OCI-LY1 (cell line): ENCODE results near the gene STAP1.
"Not testable (repeated sequence)": the region's sequence is repeated elsewhere in the genome, so short reads cannot be mapped to it uniquely, and the experiment has no call there.

Experiments
- H2AFZ ChIP-seq: fragments of 200-600 bp; sonication (generic), shearing (Covaris generic); 2 replicates; pipeline ENCODE4 v1.6.0; 2014; ENCODE audit warnings: antibody characterized with exemption, mild to moderate bottlenecking, low read length
- H3F3A ChIP-seq: fragments of 200-600 bp; sonication (generic), shearing (Covaris generic); 2 replicates; pipeline ENCODE4 v1.6.0; 2014; ENCODE audit warnings: mild to moderate bottlenecking, antibody characterized with exemption, low read length, moderate library complexity; ENCODE audit not compliant: insufficient read depth
- H3K27ac ChIP-seq: fragments of 200-600 bp; sonication (generic); 2 replicates; pipeline ENCODE4 v1.5.1; 2014; ENCODE audit warnings: low read length, mixed run types, mild to moderate bottlenecking, low read depth; ENCODE audit not compliant: poor library complexity, severe bottlenecking
- H3K27me3 ChIP-seq: fragments of 200-600 bp; sonication (generic); 2 replicates; pipeline ENCODE4 v1.6.0; 2014; ENCODE audit warnings: antibody characterized with exemption, mild to moderate bottlenecking, low read length, moderate library complexity; ENCODE audit not compliant: insufficient read depth
- H3K36me3 ChIP-seq: fragments of 200-600 bp; sonication (generic); 2 replicates; pipeline ENCODE4 v1.6.1; 2014; ENCODE audit warnings: mild to moderate bottlenecking, antibody characterized with exemption, low read length, moderate library complexity, mixed read lengths; ENCODE audit not compliant: insufficient read depth
- H3K4me1 ChIP-seq: fragments of 200-600 bp; sonication (generic); 2 replicates; pipeline ENCODE4 v1.5.1; 2014; ENCODE audit warnings: mild to moderate bottlenecking, low read length, moderate library complexity; ENCODE audit not compliant: insufficient read depth, severe bottlenecking
- H3K4me2 ChIP-seq: fragments of 200-600 bp; sonication (generic), shearing (Covaris generic); 2 replicates; pipeline ENCODE4 v1.6.1; 2014; ENCODE audit warnings: low read length
- H3K4me3 ChIP-seq: fragments of 200-600 bp; sonication (generic); 2 replicates; pipeline ENCODE4 v1.5.1; 2014; ENCODE audit warnings: low read length, low read depth, mild to moderate bottlenecking, mixed read lengths; ENCODE audit not compliant: poor library complexity, severe bottlenecking
- H3K79me2 ChIP-seq: fragments of 200-600 bp; shearing (Covaris generic); 2 replicates; pipeline ENCODE4 v1.6.1; 2016; ENCODE audit warnings: mixed run types, low read length, mixed read lengths; ENCODE audit not compliant: insufficient read depth
- H3K9ac ChIP-seq: fragments of 200-600 bp; sonication (generic), shearing (Covaris generic); 2 replicates; pipeline ENCODE4 v1.6.1; 2014; ENCODE audit warnings: mild to moderate bottlenecking, low read length, mixed read lengths
- H3K9me2 ChIP-seq: fragments of 200-600 bp; sonication (generic), shearing (Covaris generic); 2 replicates; pipeline ENCODE4 v1.6.1; 2014; ENCODE audit warnings: low read depth, mild to moderate bottlenecking, low read length, mixed read lengths
- H3K9me3 ChIP-seq: fragments of 200-600 bp; shearing (Covaris generic); 2 replicates; pipeline ENCODE4 v1.6.1; 2014; ENCODE audit warnings: low read length, mixed read lengths
- H4K20me1 ChIP-seq: fragments of 200-600 bp; sonication (generic), shearing (Covaris generic); 2 replicates; pipeline ENCODE4 v1.6.0; 2016; ENCODE audit warnings: mild to moderate bottlenecking, low read length; ENCODE audit not compliant: insufficient read depth
- EZH2 ChIP-seq: fragments of 200-600 bp; sonication (generic), shearing (Covaris generic); IDR thresholded peaks from 2 replicates; pipeline ENCODE4 v1.8.0; 2017; ENCODE audit warnings: borderline replicate concordance, mixed run types, mild to moderate bottlenecking, antibody characterized with exemption, low read length, moderate library complexity, mixed read lengths
- TF ChIP-seq, protein P1 (sequence below): fragments of 200-600 bp; sonication (generic), shearing (Covaris generic); IDR thresholded peaks from 2 replicates; pipeline ENCODE4 v1.5.1; 2017; ENCODE audit warnings: mild to moderate bottlenecking, antibody characterized with exemption, low read length, moderate library complexity, mixed read lengths

Gene STAP1

DNA sequence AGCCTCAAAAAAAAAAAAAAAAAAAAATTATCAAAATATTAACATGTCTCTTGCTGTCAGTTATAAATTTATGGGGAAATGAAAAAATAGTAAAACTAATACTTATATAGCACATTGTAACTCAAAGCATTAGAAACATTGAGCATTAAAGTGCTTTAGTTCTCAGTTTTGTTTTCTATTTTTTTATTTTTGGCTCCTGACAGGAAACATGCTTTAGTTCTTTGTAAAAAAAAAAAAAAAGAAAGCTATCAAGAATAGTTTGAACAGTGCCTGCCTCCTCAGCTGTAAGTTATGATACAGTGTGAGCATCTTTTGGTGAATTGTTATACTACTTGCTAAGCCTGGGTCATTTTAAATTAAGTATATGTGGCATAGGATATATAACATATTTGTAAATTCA is 8.1 kb upstream of the STAP1 start:
- Histone ChIP-seq H3K27ac (peak overlapping the region; percentile 70), H3K4me1 (peaks cover 51% of the 10 kb centered on the region), H3K9ac (peak overlapping the region; percentile 2; the same call in 1 of the 2 replicates), H3F3A (no peaks in the 10 kb centered on the region), H3K4me2 (peak overlapping the region; percentile 31), H2AFZ (peak overlapping the region; percentile 93; the same call in 1 of the 2 replicates), H3K27me3 (no peaks in the 10 kb centered on the region), H3K9me3 (no peaks in the 10 kb centered on the region), H3K79me2 (no peaks in the 10 kb centered on the region), H4K20me1 (no peaks in the 10 kb centered on the region), H3K4me3 (peak overlapping the region; percentile 30), H3K36me3 (no peaks in the 10 kb centered on the region), H3K9me2 (no peaks in the 10 kb centered on the region)
- TF ChIP-seq, protein P1, sequence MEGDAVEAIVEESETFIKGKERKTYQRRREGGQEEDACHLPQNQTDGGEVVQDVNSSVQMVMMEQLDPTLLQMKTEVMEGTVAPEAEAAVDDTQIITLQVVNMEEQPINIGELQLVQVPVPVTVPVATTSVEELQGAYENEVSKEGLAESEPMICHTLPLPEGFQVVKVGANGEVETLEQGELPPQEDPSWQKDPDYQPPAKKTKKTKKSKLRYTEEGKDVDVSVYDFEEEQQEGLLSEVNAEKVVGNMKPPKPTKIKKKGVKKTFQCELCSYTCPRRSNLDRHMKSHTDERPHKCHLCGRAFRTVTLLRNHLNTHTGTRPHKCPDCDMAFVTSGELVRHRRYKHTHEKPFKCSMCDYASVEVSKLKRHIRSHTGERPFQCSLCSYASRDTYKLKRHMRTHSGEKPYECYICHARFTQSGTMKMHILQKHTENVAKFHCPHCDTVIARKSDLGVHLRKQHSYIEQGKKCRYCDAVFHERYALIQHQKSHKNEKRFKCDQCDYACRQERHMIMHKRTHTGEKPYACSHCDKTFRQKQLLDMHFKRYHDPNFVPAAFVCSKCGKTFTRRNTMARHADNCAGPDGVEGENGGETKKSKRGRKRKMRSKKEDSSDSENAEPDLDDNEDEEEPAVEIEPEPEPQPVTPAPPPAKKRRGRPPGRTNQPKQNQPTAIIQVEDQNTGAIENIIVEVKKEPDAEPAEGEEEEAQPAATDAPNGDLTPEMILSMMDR = no peak
- no peak for TF ChIP-seq EZH2

DNA sequence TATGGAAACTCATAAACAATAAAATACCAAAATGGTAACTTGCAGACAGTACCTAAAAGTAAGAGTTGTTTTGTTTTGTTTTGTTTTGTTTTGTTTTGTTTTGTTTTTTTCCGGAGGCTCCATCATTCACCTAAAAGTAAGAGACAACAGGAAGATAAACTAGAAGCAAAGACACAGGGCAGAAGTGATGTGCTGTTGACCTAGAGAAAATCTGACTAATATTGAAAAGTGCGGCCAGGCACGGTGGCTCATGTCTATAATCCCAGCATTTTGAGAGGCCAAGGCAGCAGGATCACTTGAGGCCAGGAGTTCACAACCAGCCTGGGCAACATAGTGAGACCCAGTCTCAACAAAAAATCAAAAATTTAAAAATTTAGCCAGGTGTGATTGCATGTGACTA is 7.7 kb upstream of the STAP1 start:
- Histone ChIP-seq H3K4me2 (peak overlapping the region; percentile 31), H3K27me3 (no peaks in the 10 kb centered on the region), H4K20me1 (no peaks in the 10 kb centered on the region), H3K36me3 (no peaks in the 10 kb centered on the region), H3F3A (no peaks in the 10 kb centered on the region), H3K79me2 (no peaks in the 10 kb centered on the region), H3K9me3 (no peaks in the 10 kb centered on the region), H3K4me3 (no peak overlapping the region), H3K9ac (peak overlapping the region; percentile 2; the same call in 1 of the 2 replicates), H2AFZ (peak overlapping the region; percentile 93; the same call in 1 of the 2 replicates), H3K27ac (peak overlapping the region; percentile 70), H3K9me2 (no peaks in the 10 kb centered on the region), H3K4me1 (peaks cover 48% of the 10 kb centered on the region)
- TF ChIP-seq, protein P1 = no peak
- no peak for TF ChIP-seq EZH2

GRCh38 chr4:67552146-67552792 is 6.3 kb upstream of the STAP1 start:
- H3K79me2 ChIP-seq, H4K20me1 ChIP-seq, H3K27me3 ChIP-seq, H3F3A ChIP-seq, H3K9me2 ChIP-seq, H3K4me3 ChIP-seq, H3K9me3 ChIP-seq, H3K36me3 ChIP-seq: not testable (repeated sequence)
- Histone ChIP-seq H3K27ac (peak overlapping the region; percentile 79), H3K4me1 (peaks cover 56% of the 10 kb centered on the region), H2AFZ (0 out of 2 replicates have a peak overlapping the region, but pooled peaks have one; percentile 30), H3K9ac (peak overlapping the region; percentile 24; the same call in 1 of the 2 replicates), H3K4me2 (peak overlapping the region; percentile 27; the same call in 1 of the 2 replicates)

GRCh38 chr4:67554096-67554495 is 4.4 kb upstream of the STAP1 start:
- Histone ChIP-seq H3K4me2 (no peak overlapping the region), H3K4me3 (no peak overlapping the region), H3K36me3 (no peaks in the 10 kb centered on the region), H4K20me1 (no peaks in the 10 kb centered on the region), H3K4me1 (peaks cover 63% of the 10 kb centered on the region), H3K79me2 (peaks cover 11% of the 10 kb centered on the region), H3F3A (no peaks in the 10 kb centered on the region), H3K27me3 (no peaks in the 10 kb centered on the region), H2AFZ (0 out of 2 replicates have a peak overlapping the region, but pooled peaks have one; percentile 14), H3K9me3 (no peaks in the 10 kb centered on the region), H3K27ac (no peak overlapping the region), H3K9ac (no peak overlapping the region), H3K9me2 (no peaks in the 10 kb centered on the region)
- TF ChIP-seq, protein P1 = no peak
- no peak for TF ChIP-seq EZH2
